ENCODE results near the gene UST.

Gene UST

GRCh38 chr6:149041953-149042352 lies 295.1 kb downstream of the UST start:
- no peak for DNase-seq (ENCODE audit: low spot score)

- peak; percentile 39 for DNase-seq (ENCODE audit: low spot score)
Measured at GRCh38 chr6:149043476-149044130, 296.8 kb downstream of the UST start.

GRCh38 chr6:149044528-149044927 lies 297.7 kb downstream of the UST start:
- no peak for DNase-seq (ENCODE audit: low spot score)

GRCh38 chr6:149045404-149045803 lies 298.6 kb downstream of the UST start:
- peak; percentile 34 for DNase-seq (ENCODE audit: low spot score)

GRCh38 chr6:149046164-149046821 lies 299.5 kb downstream of the UST start:
- no peak for DNase-seq (ENCODE audit: low spot score)

- peak; percentile 38 for DNase-seq (ENCODE audit: low spot score)
Measured at GRCh38 chr6:149046822-149047246, 300.0 kb downstream of the UST start.

- no peak for DNase-seq (ENCODE audit: low spot score)
Measured at GRCh38 chr6:149049230-149049629, 302.4 kb downstream of the UST start.

- no peak for DNase-seq (ENCODE audit: low spot score)
Measured at GRCh38 chr6:149050160-149050559, 303.3 kb downstream of the UST start.

GRCh38 chr6:149052350-149053106 lies 305.7 kb downstream of the UST start:
- DNase-seq (ENCODE audit: low spot score) = no peak

- DNase-seq (ENCODE audit: low spot score) = no peak
Measured at GRCh38 chr6:149053848-149054558, 307.2 kb downstream of the UST start.

- DNase-seq (ENCODE audit: low spot score) = no peak
Measured at GRCh38 chr6:149054559-149055194, 307.8 kb downstream of the UST start.

- no peak for DNase-seq (ENCODE audit: low spot score)
Measured at GRCh38 chr6:149055195-149055899, 308.5 kb downstream of the UST start.

- DNase-seq (ENCODE audit: low spot score) = no peak
Measured at GRCh38 chr6:149056777-149057463, 310.1 kb downstream of the UST start.

- DNase-seq (ENCODE audit: low spot score) = no peak
Measured at GRCh38 chr6:149057464-149057840, 310.6 kb downstream of the UST start.

GRCh38 chr6:149059557-149059956 lies 312.7 kb downstream of the UST start:
- DNase-seq (ENCODE audit: low spot score) = no peak

- DNase-seq (ENCODE audit: low spot score) = no peak
Measured at GRCh38 chr6:149060300-149060984, 313.6 kb downstream of the UST start.

- no peak for DNase-seq (ENCODE audit: low spot score)
Measured at GRCh38 chr6:149060985-149061760, 314.3 kb downstream of the UST start.

GRCh38 chr6:149061930-149062329 lies 315.1 kb downstream of the UST start:
- no peak for DNase-seq (ENCODE audit: low spot score)

- DNase-seq (ENCODE audit: low spot score) = no peak
Measured at GRCh38 chr6:149062653-149063348, 316.0 kb downstream of the UST start.
